GM18868 (cell line): ENCODE results near the gene STIL.
A peak's percentile ranks its signal among the peaks of the same experiment; 100 is the strongest.
"Not testable (repeated sequence)": the region's sequence is repeated elsewhere in the genome, so short reads cannot be mapped to it uniquely, and the experiment has no call there.

Source experiments
- ATAC-seq: cut with Tn5 transposase; IDR thresholded peaks from one replicate; pipeline ENCODE4 v1.9.1; 2021; ENCODE audit warnings: mild to moderate bottlenecking, moderate library complexity; ENCODE audit not compliant: unreplicated experiment

Gene STIL

GRCh38 chr1:47313915-47314664 lies at the start of gene STIL:
TSS of gene STIL (minus strand) at chr1:47314147. CDS start at chr1:47310319, 3,828 bp downstream.
- peak; percentile 98 for ATAC-seq

- no peak for ATAC-seq
These were observed 48.9 kb upstream of the STIL start for GRCh38 chr1:47362828-47363227.

- ATAC-seq: no peak
These were observed 47.4 kb upstream of the STIL start for GRCh38 chr1:47361380-47361779.

GRCh38 chr1:47351305-47351704 lies 37.4 kb upstream of the STIL start:
- peak; percentile 97 for ATAC-seq

- no peak for ATAC-seq
These were observed 34.3 kb upstream of the STIL start for GRCh38 chr1:47348246-47348645.

GRCh38 chr1:47347735-47348134 lies 33.8 kb upstream of the STIL start:
- no peak for ATAC-seq

- not testable (repeated sequence) for ATAC-seq
These were observed 33.0 kb upstream of the STIL start for GRCh38 chr1:47346979-47347378.

GRCh38 chr1:47340227-47340626 lies 26.3 kb upstream of the STIL start:
- ATAC-seq: no peak

GRCh38 chr1:47338249-47339077 lies 24.5 kb upstream of the STIL start:
- ATAC-seq: no peak

- no peak for ATAC-seq
These were observed 23.4 kb upstream of the STIL start for GRCh38 chr1:47337350-47337749.

GRCh38 chr1:47334765-47335435 lies 21.0 kb upstream of the STIL start:
- ATAC-seq: no peak

GRCh38 chr1:47333922-47334764 lies 20.2 kb upstream of the STIL start:
- peak; percentile 86 for ATAC-seq

GRCh38 chr1:47333578-47333921 lies 19.6 kb upstream of the STIL start, which contains the start of gene CMPK1:
TSS of gene CMPK1 (plus strand) at chr1:47333790. CDS start at chr1:47333946, 156 bp downstream.
- peak; percentile 77 for ATAC-seq

- no peak for ATAC-seq
These were observed 19.0 kb upstream of the STIL start for GRCh38 chr1:47332779-47333577.

- no peak for ATAC-seq
These were observed 17.9 kb upstream of the STIL start for GRCh38 chr1:47331875-47332274.

- ATAC-seq: no peak
These were observed 16.3 kb upstream of the STIL start for GRCh38 chr1:47330212-47330611.

GRCh38 chr1:47328992-47329391 lies 15.0 kb upstream of the STIL start:
- no peak for ATAC-seq

- no peak for ATAC-seq
These were observed 12.3 kb upstream of the STIL start for GRCh38 chr1:47326271-47326670.

- ATAC-seq: no peak
These were observed 11.6 kb upstream of the STIL start for GRCh38 chr1:47325528-47325927.

GRCh38 chr1:47324682-47325081 lies 10.7 kb upstream of the STIL start:
- no peak for ATAC-seq
